Activated T-helper 17 cell treated with anti-CD3 and anti-CD28 coated beads, Interleukin-2, amount 50 U/mL, for 72 hours (primary cell): ENCODE data around the gene CEP131. TPM values are rescaled to one million over a fixed set of nuclear protein-coding genes. Genes with fewer than 3 reads are reported as not detected.

Experiments
- ATAC-seq: fragments of 150-1000 bp; cut with Tn5 transposase; replicated peaks from 2 replicates; pipeline ENCODE4 v1.10.0; 2021; ENCODE audit warnings: mild to moderate bottlenecking, moderate library complexity
- H3K27ac Mint-ChIP-seq: one replicate; pipeline ENCODE4 v1.8.0; 2022; ENCODE audit warnings: mixed read lengths
- H3K27me3 Mint-ChIP-seq: one replicate; pipeline ENCODE4 v1.8.0; 2022; ENCODE audit warnings: mixed read lengths
- H3K36me3 Mint-ChIP-seq: one replicate; pipeline ENCODE4 v1.8.0; 2022; ENCODE audit warnings: low read depth, mild to moderate bottlenecking, mixed read lengths
- H3K4me1 Mint-ChIP-seq: one replicate; pipeline ENCODE4 v1.8.0; 2022; ENCODE audit warnings: mixed read lengths
- H3K4me3 Mint-ChIP-seq: one replicate; pipeline ENCODE4 v1.8.0; 2022; ENCODE audit warnings: mild to moderate bottlenecking, mixed read lengths
- H3K9me3 Mint-ChIP-seq: one replicate; pipeline ENCODE4 v1.8.0; 2022; ENCODE audit warnings: mixed read lengths
- total RNA-seq, 2 donors: library from RNA; stranded (reverse); gene quantifications; one replicate each; pipeline ENCODE4 v1.2.3, GENCODE V29; 2022

The CEP131 gene
- total RNA-seq, 2 donors from 2014 or later: 8.4 to 10.4 TPM

GRCh38 chr17:81246343-81246670, 23.5 kb upstream of the CEP131 start:
- Mint-ChIP-seq H3K4me3 (no peak overlapping the region), H3K27me3 (no peaks in the 10 kb centered on the region), H3K4me1 (peaks cover 6% of the 10 kb centered on the region), H3K9me3 (no peaks in the 10 kb centered on the region), H3K36me3 (peaks cover 37% of the 10 kb centered on the region), H3K27ac (no peak overlapping the region)
- ATAC-seq: no peak

GRCh38 chr17:81245665-81246342, 23.0 kb upstream of the CEP131 start:
- Mint-ChIP-seq H3K27me3 (no peaks in the 10 kb centered on the region), H3K36me3 (peaks cover 39% of the 10 kb centered on the region), H3K27ac (no peak overlapping the region), H3K9me3 (no peaks in the 10 kb centered on the region), H3K4me1 (peaks cover 6% of the 10 kb centered on the region), H3K4me3 (no peak overlapping the region)
- ATAC-seq: no peak

GRCh38 chr17:81245024-81245664, 22.4 kb upstream of the CEP131 start:
- Mint-ChIP-seq H3K4me3 (no peak overlapping the region), H3K9me3 (no peaks in the 10 kb centered on the region), H3K4me1 (peaks cover 6% of the 10 kb centered on the region), H3K27ac (peak overlapping the region; percentile 55), H3K36me3 (peaks cover 39% of the 10 kb centered on the region), H3K27me3 (no peaks in the 10 kb centered on the region)
- peak; percentile 73 for ATAC-seq

- no peak overlapping the region for H3K4me3 Mint-ChIP-seq
- no peak for ATAC-seq
- H3K27ac Mint-ChIP-seq: peak overlapping the region; percentile 55
- H3K4me1 Mint-ChIP-seq: peaks cover 6% of the 10 kb centered on the region
- H3K36me3 Mint-ChIP-seq: peaks cover 36% of the 10 kb centered on the region
- H3K27me3 Mint-ChIP-seq: no peaks in the 10 kb centered on the region
- no peaks in the 10 kb centered on the region for H3K9me3 Mint-ChIP-seq
Observed at GRCh38 chr17:81244358-81245023, 21.7 kb upstream of the CEP131 start.

GRCh38 chr17:81243333-81243664, 20.5 kb upstream of the CEP131 start:
- H3K36me3 Mint-ChIP-seq: peaks cover 36% of the 10 kb centered on the region

DNA sequence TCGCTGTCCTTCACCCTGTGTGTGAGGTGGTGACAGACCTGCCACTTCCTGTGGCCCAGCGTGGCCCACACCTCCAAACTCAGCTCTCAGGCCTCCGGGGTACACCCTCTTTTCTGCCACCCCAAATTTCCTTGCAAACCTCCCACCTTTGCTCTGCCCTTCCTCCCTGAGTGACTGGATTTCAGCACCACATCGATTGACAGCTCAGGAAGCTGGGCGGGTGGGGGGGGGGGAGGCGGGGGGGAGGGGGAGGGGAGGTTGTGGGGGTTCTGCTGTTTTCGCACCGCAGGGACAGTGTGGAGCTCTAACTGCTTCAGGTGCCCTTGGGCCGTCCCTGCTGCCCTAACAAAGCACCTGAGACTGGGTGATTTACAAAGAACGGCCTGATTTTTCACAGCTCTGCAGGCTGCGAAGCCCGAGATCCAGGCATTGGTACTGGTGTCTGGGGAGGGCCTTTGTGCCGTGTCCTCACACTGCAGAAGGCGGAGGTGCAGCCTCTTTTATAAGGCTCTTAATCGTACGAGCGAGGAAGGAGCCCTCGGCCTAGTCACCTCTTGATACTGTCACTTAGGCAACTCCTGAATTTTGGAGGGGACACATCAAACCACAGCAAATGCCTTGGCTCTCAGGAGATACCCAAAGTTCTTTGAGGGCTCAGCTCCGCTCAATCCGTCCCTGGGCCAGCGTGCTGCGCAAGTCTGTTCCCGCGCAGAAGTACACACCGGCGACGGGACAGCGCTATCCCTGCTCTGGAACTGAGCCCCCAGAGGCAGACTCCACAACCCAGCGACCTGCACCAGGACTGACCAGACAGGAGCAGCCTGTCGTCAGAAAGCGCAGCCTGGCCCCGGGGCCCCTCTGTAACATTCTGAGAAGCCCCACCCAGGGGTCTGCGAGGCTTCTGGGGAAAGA, 19.9 kb upstream of the CEP131 start:
- no peaks in the 10 kb centered on the region for H3K27me3 Mint-ChIP-seq
- H3K4me1 Mint-ChIP-seq: peaks cover 9% of the 10 kb centered on the region
- no peaks in the 10 kb centered on the region for H3K9me3 Mint-ChIP-seq
- no peak for ATAC-seq
- H3K4me3 Mint-ChIP-seq: no peak overlapping the region
- peaks cover 36% of the 10 kb centered on the region for H3K36me3 Mint-ChIP-seq
- no peak overlapping the region for H3K27ac Mint-ChIP-seq

More at GRCh38 chr17:81243333-81243664, 20.5 kb upstream of the CEP131 start:
- Mint-ChIP-seq H3K9me3 (no peaks in the 10 kb centered on the region), H3K4me1 (peaks cover 6% of the 10 kb centered on the region), H3K27me3 (no peaks in the 10 kb centered on the region), H3K4me3 (no peak overlapping the region), H3K27ac (no peak overlapping the region)
- ATAC-seq: no peak

DNA sequence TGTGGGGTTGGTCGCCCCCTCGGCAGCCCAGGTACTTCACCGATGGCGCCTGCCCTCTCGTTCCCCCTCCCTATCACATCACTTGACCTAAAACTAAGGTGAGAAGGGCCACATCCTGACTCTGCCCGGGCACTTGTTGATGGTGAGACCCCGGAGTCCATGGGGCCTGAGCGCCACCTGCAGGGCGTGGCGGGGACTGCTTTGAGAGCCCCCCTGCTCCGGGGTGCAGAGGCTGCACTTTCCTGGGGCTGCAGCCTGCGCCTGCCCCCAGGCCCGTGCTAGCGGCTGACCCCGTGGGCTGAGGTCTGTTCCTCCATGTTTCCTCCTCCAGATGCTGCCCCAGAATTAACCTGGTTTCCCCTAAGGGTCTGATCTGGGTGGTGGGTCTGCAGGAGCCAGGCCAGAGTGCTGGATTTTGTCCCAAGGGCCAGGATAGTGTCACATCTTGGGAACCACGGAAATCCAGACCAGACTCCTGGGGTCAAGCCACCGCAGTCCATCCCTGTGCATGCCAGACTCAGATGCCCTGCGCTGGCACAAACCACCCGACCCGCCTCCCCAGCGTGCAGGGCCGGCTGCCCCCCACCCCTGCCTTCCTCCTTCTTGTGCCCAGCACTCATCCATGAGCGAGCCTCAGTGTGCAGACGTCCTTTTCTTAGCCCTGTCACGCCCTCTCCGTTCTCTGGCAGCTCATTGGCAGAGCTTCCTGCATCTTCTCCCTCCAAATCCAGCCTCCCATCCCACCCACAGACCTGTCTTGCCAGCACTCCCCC, 19.1 kb upstream of the CEP131 start:
- Mint-ChIP-seq H3K4me1 (peaks cover 15% of the 10 kb centered on the region), H3K9me3 (no peaks in the 10 kb centered on the region), H3K27me3 (no peaks in the 10 kb centered on the region), H3K36me3 (peaks cover 36% of the 10 kb centered on the region), H3K4me3 (peak overlapping the region; percentile 83), H3K27ac (no peak overlapping the region)
- no peak for ATAC-seq

- no peaks in the 10 kb centered on the region for H3K27me3 Mint-ChIP-seq
- ATAC-seq: no peak
- H3K9me3 Mint-ChIP-seq: no peaks in the 10 kb centered on the region
- no peak overlapping the region for H3K27ac Mint-ChIP-seq
- peaks cover 36% of the 10 kb centered on the region for H3K36me3 Mint-ChIP-seq
- H3K4me3 Mint-ChIP-seq: peak overlapping the region; percentile 83
- peaks cover 15% of the 10 kb centered on the region for H3K4me1 Mint-ChIP-seq
Observed at GRCh38 chr17:81241203-81241602, 18.4 kb upstream of the CEP131 start.

DNA sequence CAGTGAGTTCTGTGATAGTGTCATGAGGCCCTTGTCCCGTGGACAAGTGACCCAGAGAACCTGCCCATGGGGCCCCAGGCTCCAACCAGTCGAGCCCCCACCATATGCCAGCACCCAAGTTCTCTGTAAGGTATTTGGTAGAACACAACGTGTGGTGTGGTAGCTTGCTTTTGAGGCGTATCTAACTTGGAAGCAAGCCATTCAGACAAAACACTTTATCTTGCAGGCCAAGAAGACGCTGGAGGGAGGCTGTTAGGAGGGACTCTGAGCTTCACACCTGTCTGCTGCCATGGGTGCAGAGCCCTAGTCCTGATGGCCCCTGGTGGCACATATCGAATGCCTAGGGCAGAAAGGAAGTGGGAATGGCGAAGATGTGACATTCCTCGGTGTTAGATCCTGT, 18.0 kb upstream of the CEP131 start:
- Mint-ChIP-seq H3K27ac (no peak overlapping the region), H3K27me3 (no peaks in the 10 kb centered on the region), H3K36me3 (peaks cover 36% of the 10 kb centered on the region), H3K4me1 (peaks cover 15% of the 10 kb centered on the region), H3K9me3 (no peaks in the 10 kb centered on the region), H3K4me3 (peak overlapping the region; percentile 83)
- no peak for ATAC-seq

GRCh38 chr17:81239714-81240555, 17.2 kb upstream of the CEP131 start:
- Mint-ChIP-seq H3K27ac (peak overlapping the region; percentile 84), H3K36me3 (peaks cover 31% of the 10 kb centered on the region), H3K4me3 (peak overlapping the region; percentile 83), H3K4me1 (peaks cover 15% of the 10 kb centered on the region), H3K27me3 (no peaks in the 10 kb centered on the region), H3K9me3 (no peaks in the 10 kb centered on the region)
- ATAC-seq: no peak

DNA sequence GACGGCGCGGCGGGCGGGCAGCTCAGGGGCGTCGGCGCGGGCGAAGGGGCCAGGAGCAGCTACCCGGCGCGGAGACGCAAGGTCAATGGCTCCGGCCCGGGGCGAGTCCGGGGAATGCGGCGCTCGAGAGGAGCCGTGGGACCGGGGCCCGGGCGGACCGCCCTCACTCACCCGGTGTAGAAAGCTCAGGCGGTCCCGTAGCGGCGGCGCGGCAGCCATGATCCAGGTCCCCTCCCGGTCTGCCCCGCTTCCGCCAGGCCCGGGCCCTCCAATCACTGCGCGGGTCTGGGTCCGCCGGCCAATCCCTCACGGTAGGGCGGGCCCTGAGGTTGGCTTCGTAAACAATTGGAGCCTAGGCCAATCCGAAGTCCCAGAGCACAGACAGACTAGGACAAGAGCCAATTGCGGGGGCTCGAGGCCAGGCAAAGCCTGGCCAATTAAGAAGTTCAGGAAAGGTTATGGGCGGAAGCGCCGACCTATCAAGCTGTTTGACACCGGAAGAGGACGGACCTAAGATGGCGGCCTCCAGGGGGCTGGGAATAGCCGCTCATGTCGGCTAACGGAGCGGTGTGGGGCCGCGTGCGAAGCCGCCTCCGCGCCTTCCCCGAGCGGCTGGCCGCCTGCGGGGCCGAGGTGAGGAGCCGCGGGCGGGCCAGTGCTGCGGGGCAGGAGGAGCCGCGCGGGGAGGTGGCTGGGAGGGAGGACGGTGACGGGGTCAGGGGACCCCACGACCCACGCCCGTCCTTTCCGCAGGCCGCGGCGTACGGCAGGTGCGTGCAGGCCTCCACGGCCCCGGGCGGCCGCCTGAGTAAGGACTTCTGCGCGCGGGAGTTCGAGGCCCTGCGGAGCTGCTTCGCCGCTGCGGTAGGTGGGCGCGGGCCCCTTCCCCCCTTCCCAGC, 16.3 kb upstream of the CEP131 start, which contains the start of the genes NDUFAF8 and TEPSIN:
NDUFAF8 (plus strand) TSS at position 504 of the 899 bp plus-strand sequence; CDS start at position 550, 46 bp downstream.
TEPSIN (minus strand) TSS at position 241 of the 899 bp plus-strand sequence; CDS start at position 219, 22 bp downstream.
- H3K4me3 Mint-ChIP-seq: peak within 1 kb of the TSS; percentile 83

DNA sequence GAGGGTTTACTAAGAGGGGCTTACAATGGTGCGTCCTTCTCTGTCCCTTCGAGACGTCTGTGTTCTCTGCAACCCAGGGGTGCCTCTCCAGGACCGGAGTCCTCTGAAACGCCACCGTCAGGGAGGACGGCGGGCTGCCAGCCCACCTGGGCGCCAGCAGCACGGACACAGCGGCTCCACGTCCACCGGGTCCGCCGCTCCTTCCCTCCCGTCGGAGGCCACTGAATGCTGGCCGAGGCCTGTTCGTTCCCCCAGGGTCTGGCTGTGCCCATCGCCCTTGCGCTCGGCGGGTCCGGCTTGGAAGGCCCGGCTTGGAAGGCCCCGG, 15.7 kb upstream of the CEP131 start:
- Mint-ChIP-seq H3K4me3 (peak overlapping the region; percentile 83), H3K4me1 (peaks cover 16% of the 10 kb centered on the region), H3K9me3 (no peaks in the 10 kb centered on the region), H3K27me3 (no peaks in the 10 kb centered on the region), H3K36me3 (peaks cover 27% of the 10 kb centered on the region), H3K27ac (no peak overlapping the region)
- no peak for ATAC-seq

More for the DNA sequence above, 16.3 kb upstream of the CEP131 start, which contains the start of the genes NDUFAF8 and TEPSIN:
- Mint-ChIP-seq H3K9me3 (no peaks in the 10 kb centered on the region), H3K4me1 (peaks cover 16% of the 10 kb centered on the region), H3K27ac (peak within 1 kb of the TSS; percentile 84), H3K27me3 (no peaks in the 10 kb centered on the region), H3K36me3 (peaks cover 27% of the 10 kb centered on the region)
- peak; percentile 99 for ATAC-seq
